Muscle of back (tissue), 11 donors: Measurements from ENCODE around the gene SIPA1. TPM values are rescaled to one million over a fixed set of nuclear protein-coding genes. Genes with fewer than 3 reads are reported as not detected.

Experiments used
- DNase-seq, 3 donors: peaks; one replicate each; pipeline versions ENCODE4 v3.0.0 to v3.0.0-alpha.2; 2013
- polyA plus RNA-seq, 10 donors: library from polyadenylated mRNA; unstranded; fragments of 120-200 nt; gene quantifications; one replicate each; pipeline ENCODE4 v1.2.1, GENCODE V29; 2013; ENCODE audit not compliant: insufficient read length in 10 of 10

The SIPA1 gene
- polyA plus RNA-seq, 10 donors, result 24.4 to 44.3 (median 36.2) TPM

DNA sequence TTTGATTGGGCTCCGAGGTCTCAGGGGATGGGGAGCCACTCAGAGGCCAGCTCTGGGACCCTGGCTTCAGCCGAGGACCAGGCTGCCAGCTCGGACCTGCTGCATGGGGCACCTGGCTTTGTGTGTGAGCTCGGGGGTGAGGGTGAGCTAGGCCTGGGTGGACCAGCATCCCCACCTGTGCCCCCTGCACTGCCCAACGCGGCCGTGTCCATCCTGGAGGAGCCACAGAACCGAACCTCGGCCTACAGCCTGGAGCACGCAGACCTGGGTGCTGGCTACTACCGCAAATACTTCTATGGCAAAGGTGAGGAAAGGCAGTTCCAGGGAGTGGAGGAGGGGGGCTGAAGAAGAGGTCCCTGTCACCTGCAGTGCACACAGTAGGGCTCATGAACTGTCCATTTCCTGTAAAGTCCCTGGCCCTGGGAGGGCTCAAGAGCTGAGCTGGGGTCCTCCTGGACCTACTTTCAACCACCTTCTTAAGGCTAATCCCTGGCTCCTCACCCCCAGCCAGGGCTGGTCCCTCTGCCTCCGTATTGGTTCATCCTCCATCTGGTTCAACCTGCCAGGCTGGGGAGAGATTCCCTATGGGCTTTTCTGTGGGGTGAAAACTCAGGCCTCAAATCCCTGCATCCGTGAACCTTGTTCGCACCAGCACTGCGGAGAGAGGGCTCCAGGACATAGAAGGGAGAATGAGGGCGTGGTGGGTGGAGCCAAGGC lies 3.6 kb downstream of the SIPA1 start:
- no peak for DNase-seq

DNA sequence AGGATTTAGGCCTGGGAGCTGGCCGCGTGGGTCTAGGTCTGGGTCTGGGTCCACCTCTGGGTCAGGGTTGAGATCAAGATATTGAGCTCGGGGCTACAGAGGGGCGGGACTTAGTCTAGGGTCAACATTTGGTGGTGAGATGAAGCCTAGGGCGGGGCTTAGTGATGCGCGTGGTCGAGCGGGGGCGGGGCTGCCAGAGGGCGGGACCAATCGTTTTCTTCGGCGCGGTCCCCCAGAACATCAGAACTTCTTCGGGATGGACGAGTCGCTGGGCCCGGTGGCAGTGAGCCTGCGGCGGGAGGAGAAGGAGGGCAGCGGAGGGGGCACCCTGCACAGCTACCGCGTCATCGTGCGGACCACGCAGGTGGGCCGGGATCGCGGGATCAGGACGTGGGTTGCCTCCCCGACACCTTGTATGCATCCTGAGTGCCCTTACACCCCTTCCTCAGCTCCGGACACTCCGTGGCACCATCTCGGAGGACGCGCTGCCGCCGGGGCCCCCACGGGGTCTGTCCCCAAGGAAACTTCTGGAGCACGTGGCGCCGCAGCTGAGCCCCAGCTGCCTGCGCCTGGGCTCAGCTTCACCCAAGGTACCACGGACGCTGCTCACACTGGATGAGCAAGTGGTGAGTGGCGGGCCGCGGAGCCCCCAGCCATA lies 4.2 kb downstream of the SIPA1 start:
- no peak for DNase-seq

DNA sequence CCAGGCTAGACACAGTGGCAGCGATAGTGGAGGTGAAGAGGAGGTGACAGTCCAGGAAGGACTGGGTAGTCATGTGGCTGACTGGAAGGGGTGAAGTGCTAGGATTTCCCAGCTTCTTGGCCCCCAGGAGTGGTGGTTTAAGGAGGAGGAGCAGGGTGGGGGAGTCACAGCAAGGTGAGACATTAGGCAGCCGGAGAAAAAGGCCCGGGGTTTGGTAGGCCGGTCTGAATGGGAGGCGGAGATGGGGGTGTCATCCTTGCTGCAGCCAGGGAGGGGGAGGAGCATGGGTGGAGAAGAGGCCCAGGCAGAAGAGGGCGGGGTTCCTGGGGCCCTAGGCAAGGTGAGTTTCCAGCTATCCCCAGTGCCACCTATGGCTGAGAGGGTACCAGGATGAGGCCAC lies 6.1 kb downstream of the SIPA1 start:
- DNase-seq, result no peak

DNA sequence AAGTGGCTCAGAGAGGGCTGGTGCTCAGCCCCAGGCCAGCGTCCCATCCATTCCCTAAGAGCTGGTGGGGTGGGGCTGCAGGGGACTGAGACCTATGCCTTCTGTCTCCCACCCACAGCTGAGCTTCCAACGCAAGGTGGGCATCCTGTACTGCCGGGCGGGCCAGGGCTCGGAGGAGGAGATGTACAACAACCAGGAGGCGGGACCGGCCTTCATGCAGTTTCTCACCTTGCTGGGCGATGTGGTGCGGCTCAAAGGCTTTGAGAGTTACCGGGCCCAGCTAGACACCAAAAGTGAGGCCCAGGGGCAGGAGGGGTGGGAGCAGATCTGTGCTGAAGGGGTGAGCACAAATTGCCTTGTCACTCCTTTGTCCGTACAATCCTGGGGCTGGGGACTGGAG lies 6.9 kb downstream of the SIPA1 start:
- DNase-seq, result no peak

DNA sequence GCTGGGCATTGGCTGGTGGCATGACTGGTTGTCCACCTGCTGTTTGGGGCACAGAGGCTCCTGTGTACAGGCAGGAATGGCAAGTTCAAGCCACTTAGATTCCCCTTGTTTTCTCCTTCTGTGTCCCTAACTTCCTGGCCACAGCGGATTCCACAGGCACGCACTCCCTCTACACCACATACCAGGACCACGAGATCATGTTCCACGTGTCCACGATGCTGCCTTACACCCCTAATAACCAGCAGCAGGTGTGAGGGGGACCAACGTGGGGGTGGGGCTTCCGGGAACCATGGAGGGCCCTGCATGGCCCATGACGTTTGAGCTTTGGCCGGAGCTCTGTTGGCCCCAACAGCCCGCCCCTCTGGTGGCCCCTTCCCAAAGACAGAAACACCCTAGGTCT lies 7.8 kb downstream of the SIPA1 start:
- no peak for DNase-seq

DNA sequence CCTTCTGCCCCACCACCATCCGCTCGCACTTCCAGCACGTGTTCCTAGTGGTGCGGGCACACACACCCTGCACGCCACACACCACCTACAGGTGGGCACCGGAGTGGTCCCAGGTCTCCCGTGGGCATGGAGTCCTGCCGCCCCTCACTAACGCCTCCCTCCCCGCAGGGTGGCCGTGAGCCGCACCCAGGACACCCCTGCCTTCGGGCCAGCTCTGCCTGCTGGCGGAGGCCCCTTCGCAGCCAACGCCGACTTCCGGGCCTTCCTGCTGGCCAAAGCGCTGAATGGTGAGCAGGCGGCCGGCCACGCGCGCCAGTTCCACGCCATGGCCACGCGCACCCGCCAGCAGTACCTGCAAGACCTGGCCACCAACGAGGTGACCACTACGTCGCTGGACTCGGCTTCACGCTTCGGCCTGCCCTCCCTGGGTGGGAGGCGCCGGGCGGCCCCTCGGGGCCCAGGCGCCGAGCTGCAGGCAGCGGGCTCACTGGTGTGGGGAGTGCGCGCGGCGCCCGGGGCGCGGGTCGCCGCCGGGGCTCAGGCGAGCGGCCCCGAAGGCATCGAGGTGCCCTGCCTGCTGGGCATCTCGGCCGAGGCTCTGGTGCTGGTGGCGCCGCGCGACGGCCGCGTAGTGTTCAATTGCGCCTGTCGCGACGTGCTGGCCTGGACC lies 8.5 kb downstream of the SIPA1 start:
- no peak for DNase-seq

DNA sequence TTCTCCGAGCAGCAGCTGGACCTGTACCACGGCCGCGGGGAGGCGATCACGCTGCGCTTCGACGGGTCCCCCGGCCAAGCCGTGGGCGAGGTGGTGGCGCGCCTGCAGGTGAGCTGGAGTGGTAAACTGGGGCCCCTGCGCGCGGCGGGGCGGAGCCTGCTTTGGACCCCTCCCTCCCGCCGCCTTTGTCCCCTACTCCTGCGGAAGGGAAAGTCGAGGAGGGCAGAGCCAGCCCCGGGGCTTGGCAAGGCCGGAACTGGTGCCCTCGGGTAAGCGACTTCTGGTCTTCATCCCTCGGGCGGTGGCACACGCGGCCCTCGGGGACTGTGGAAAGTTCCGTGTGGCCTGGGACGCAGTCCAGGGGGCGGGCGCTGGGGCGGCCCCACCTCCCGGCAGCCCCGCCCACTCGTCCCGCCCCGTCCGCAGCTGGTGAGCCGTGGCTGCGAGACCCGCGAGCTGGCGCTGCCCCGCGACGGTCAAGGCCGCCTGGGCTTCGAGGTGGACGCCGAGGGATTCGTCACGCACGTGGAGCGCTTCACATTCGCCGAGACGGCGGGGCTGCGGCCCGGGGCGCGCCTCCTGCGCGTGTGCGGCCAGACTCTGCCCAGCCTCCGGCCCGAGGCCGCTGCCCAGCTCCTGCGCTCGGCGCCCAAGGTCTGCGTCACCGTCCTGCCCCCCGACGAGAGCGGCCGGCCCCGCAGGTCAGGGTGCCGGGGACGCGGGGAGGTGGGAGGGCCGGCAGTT lies 9.2 kb downstream of the SIPA1 start:
- peak in 1 of 3 donors; percentile 57 for DNase-seq

DNA sequence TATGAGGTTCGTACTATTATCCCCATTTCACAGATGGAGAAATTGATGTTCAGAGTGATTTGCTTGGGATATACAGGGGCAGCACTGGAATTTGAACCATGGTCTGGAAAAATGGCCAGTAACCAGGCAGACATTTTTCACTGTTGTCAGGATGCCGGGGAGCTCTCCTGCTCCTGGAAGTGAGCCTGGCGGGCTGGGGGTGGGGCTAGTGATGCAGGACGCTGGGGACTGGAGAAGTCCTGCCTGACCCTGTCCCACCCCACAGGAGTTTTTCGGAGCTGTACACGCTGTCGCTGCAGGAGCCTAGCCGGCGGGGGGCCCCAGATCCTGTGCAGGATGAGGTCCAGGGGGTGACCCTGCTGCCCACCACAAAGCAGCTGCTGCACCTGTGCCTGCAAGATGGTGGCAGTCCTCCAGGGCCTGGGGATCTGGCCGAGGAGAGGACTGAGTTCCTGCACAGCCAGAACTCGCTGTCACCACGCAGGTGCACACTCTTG lies 11.1 kb downstream of the SIPA1 start:
- peak in 1 of 3 donors; percentile 66 for DNase-seq

DNA sequence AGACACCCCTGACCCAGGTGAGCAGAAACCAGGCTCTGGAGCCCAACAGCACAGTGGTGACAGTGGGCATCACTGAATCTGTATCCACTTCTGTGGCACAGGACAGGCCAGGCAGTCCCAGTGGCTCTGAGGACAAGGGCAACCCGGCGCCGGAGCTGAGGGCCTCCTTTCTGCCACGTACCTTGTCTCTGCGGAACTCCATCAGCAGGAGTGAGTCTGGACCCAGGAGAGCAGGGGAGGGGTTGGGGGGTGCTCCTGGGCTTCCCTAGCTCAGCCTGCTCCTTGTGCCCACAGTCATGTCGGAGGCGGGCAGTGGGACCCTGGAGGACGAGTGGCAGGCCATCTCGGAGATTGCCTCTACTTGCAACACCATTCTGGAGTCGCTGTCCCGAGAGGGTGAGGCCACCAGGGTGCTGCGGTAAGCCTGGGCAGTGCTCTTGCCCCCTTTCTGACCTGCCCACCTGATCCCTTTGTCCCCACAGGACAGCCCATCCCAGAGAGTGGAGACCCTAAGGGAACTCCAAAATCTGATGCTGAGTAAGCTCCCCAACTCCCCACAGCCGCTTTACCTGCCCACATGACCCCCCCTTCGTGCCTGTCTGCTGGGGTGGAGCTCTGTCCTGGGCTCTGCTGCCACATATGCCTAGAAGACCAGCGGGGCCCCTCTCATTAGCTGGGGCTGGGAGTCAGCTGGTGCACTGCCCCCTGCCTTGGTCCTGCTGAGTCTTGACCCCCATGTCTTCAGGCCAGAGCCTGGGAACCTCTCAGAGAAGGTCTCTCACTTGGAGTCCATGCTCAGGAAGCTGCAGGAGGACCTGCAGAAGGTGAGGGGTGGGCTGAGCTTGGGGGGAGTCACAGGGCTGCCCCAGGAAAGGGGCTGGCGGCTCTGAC lies 12.0 kb downstream of the SIPA1 start:
- DNase-seq, result no peak

DNA sequence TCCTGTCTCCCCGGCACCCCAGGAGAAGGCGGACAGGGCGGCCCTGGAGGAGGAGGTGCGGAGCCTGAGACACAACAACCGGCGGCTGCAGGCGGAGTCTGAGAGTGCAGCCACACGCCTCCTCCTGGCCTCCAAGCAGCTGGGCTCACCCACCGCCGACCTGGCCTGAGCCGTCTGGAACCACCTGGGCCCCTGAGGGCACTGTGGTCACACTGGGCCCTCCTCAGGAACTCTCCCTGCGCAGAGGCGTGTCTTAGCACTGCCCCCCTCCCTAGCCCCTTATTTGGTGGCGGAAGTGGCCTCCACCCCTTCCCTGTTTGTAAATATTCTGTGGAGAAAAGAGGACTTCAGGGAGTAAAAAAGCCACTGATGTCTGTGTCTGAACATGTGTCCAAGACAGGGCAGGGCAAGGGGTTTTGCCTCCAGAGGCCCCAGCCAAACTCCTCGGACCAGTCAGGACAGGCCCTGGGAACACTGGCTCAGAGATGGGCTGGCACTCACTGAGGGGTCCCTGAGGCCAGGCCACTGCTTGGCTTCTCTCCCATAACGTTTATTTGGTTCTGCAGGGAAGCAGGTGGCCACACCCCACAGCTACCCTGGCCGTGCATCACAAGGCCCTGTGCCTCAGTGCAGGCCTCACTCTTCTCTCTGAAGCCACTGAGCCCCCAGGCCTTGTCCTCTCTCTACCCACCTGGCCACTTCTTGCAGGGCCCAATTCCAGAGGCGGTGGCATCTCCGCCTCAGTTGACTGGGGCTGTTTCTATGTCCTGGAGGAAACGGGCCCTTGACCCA lies 12.8 kb downstream of the SIPA1 start:
- no peak for DNase-seq

DNA sequence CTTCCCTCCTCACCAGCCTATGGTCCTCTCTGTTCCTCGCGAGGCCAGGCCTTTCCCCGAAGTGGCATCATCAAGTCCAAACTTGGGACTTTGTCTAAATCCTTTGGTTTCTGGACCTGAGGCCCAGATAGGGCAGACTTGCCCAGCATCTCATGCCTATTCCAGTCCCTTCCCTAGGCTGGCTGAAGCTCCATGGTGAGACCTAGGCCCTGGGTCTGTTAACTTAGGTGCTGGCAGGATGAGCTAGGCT lies 13.4 kb downstream of the SIPA1 start:
- no peak for DNase-seq

DNA sequence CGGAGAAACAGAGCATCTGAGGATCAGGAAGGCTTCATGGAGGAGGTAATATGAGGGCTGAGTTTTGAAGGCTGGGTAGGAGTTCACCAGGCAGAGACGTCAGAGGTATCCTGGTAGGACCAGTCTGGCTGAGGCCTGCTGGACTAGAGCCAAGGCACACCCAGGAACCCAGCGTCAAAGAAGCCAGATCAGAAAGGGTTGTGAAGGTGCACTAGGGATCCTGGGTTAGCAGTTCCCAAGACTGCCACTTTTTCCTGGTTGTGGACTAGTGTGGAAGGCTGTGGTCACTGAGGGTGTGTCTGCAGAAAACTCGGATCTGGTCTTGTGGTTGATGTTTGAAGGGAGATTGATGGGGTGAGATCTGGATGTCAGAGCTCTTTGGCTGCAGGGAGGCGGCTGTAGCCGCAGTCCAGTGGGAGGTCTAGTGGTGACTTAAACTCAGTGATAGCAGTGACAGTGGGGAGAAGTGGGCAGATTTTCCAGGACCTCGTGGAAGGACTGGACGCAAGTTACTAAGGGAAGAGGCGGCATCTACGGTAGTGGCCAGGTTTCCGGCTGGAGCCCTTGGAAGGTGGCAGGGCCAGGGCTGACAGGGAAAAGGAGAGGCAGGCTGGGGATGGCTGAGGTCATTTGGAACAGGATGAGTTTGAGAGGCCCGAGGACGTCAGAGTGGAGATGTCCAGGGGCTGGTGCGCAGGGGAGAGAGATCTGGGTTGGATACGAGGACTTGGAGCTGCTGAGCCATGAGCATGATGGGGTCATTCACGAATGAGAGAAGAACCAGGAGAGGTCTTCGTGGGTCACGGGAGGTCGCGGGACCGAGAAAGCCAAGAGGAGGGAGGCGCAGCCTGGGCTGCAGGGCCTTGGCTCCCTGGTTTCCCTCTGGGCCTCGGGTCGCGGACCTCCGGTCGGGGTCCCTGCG lies 13.9 kb downstream of the SIPA1 start:
- peak in 2 of 3 donors; percentile 25 to 61 for DNase-seq

DNA sequence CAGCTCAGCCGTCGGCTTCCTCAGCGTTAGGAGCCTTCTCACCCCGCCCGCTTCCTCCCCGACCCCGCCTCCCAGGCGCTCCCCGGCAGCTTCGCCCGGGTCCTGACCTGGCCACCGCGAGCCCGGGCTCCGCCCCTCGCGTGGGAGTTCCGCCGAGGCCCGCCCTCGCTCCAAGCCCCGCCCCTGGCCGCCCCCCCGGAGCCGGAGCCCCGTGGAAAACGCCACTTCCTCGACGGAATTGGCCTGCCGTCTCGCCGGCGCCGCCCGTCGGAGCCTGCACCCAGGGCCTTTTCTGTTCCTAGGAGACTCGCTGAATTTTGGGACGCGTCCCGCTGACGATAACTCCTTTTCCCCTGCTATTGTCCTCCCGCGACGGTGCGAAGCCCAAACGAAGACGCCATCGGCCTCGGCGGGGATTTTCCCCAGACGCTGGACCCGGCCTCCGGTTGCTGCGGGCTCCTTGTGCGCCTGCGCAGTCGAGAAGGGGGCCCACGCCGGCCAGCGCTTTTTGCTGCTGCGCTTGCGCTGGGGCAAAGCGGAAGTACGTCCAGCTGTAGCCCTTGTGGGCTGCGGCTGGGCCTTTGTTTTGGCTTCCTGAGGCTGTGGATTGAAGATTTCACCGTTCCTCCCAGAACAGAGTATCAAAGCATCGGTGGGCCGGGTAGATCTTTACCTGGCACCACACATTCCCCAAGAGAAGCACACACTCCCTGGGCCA lies 14.8 kb downstream of the SIPA1 start:
- peak; percentile 91 to 99 (median 96) for DNase-seq

DNA sequence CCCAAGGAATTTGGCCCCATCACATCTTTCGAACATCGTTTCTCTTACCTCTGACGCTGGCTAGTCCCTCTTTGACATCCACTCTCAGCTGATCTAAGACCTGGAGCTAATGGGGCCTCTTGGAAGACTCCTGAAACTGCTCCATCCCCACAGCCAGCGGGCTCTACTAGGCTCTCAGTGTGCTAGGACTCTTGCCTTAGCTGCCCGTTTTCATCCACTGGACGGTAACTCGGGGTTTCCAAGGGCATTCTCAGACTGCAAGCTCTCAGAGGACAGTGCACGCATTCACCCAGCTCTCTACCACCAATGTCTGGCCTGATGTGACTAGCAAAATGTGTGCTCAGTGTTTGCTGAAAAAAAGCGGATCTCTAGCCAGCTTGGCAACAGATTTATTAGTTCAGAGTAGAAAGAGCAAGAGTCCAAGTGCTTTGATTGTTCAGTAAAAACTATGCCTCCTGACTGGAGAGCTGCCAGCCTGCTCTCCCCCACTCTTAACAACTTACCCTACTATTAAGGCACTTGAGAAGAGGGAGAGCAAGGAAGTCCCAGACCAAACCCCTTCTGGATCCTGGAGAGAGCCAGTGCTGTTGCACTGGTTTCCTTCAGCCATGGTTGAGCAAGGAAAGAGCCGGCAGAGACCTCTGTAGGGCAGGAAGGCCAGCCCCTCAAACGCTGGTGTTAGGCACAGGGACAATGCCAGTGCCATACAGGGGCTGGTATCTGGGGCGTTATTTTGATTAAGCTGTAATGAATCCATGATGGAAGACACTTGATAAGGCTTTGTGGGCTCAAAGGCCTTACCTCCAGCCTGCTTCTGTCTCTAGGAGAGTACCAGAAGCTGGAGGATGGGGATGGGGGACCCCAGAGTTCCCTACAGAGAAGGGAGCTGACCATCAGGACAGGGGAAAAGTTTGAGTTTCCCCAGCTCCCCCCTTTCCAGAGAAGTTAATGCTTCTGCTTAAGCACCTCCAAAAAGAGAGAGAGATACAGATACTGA lies 15.6 kb downstream of the SIPA1 start:
- DNase-seq, result no peak

DNA sequence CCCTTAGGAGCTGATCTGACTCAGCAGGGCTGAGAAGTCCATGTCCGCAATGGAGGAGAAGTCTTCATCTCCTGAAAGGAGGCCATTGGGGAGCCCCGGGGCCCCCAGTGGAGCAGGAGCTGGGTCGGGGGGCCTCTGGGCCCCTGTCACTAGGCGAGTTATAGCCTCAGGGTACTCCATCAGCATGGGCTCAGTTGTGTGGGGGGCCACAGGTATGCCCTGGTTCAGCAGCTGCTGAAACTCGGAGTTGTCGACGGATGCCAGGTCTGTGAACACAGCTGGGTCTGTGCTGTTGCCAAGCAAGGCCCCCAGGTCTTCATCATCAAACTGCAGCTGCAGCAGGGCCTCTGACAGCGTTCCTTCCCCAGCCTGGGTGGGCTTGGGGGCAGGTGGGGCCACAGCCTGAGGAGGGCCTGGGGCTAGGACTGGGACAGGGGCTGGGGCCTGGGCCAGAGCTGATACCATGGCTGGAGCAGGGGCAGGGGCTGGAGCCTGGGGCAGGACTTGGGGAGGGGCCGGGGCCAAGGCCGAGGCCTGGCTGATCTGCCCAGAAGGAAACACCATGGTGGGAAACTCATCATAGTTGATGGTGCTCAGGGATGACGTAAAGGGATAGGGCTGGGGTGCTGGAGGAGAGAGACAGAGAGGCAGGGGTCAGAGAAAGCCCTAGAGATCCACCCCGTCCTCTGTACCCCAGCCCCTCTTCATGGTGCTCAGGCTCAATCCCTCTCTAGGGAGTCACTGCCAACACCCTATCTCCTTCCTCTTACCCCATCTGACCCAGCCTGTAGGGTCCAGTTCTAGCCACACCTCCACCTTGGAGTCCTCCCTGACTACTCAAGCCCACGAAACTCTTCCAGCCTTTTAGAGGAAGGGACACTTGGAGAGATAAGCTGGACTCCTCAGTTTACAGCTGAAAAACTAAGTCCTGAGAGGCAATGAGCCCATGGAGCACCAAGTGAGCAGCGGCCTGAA lies 16.8 kb downstream of the SIPA1 start:
- no peak for DNase-seq
